ENCODE data around the gene MARCO. TPM values are rescaled to one million over a fixed set of nuclear protein-coding genes. Genes with fewer than 3 reads are reported as not detected.

Gene MARCO
- total and polyA plus RNA-seq, 2 of the 8 experiments (the other 6 are each of a cell fraction or from before 2014, with no cell fraction given): not detected

DNA sequence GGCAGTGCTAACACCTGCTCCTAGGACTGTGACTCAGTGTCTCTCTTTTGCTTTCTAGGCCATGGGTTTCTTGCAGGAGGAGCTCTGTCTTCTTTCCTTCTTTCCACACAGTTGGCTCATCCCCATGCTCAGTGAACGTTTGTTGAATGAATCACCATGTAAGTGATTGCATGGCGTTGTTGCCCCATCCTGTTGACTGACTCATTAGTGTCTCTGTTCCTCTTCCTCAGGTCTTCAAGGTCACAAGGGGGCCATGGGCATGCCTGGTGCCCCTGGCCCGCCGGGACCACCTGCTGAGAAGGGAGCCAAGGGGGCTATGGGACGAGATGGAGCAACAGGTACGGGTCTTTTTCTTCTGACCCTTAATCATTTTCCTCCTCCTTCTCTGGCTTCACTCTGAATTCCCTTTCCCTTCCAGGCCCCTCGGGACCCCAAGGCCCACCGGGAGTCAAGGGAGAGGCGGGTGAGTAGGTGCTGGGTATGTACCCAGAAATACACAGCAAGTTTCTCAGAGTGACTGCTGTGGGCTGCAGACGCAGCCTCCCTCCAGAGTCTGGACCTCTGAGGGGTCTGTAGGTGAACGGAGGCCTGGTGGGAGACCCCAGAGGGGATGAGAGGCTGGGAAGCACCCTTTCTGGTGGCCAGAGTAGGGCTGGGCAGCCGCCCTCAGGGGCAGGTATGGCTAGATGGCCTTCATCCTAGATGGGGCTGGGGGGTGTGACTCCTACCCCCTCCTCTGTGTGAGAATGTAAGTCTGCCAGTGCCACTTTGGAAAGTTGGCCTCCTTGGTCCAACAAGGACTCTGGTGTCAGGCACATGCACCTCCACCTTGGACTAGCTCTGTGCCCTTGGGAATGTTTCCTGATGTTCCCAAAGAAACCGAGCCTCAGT, 32.4 kb downstream of the MARCO start (continued):
- TF ChIP-seq, protein P1, sequence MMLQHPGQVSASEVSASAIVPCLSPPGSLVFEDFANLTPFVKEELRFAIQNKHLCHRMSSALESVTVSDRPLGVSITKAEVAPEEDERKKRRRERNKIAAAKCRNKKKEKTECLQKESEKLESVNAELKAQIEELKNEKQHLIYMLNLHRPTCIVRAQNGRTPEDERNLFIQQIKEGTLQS (IDR thresholded peaks at IDR 0.05; ENCODE audit: insufficient read depth, low read depth, low read length): no peak

All from H1 (cell line).